ENCODE results near the gene C12orf43.

Gene C12orf43

GRCh38 chr12:120993496-120993895, 22.8 kb downstream of the C12orf43 start:
- H3K4me3 ChIP-seq (replicated peaks in 1 of 2; ENCODE audit: low read depth in 2 of 2, low read length in 2 of 2), result no peak overlapping the region
- DNase-seq (ENCODE audit: low read depth in 2 of 2), result no peak
- no peak for TF ChIP-seq CTCF (IDR thresholded peaks at IDR 0.05; ENCODE audit: low read depth, low read length)

DNA sequence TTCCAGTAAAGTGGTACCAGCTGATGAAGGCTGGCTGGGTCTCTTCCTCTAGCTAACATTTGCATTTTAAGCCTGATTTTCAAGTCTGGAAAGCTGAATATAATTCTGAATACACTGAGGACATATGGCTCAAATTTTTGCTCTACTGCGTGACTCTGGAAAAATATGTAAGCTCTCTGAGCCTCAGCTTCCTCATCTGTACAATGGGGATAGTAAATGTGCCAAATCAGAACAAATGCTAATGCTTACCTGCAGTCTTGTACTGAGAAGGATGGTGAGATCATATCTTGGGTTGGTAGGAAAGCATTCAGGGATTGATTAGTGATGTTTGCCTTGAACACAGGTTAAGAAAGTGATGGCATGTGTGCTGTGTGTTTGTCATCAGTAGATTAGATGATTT, 23.3 kb downstream of the C12orf43 start:
- TF ChIP-seq CTCF (IDR thresholded peaks at IDR 0.05; ENCODE audit: low read depth, low read length), result no peak
- DNase-seq (ENCODE audit: low read depth in 2 of 2), result no peak
- no peak overlapping the region for H3K4me3 ChIP-seq (replicated peaks in 1 of 2; ENCODE audit: low read depth in 2 of 2, low read length in 2 of 2)

- no peak overlapping the region for H3K4me3 ChIP-seq (replicated peaks in 1 of 2; ENCODE audit: low read depth in 2 of 2, low read length in 2 of 2)
- TF ChIP-seq CTCF (IDR thresholded peaks at IDR 0.05; ENCODE audit: low read depth, low read length), result no peak
- no peak for DNase-seq (ENCODE audit: low read depth in 2 of 2)
Measured at GRCh38 chr12:120991965-120992364, 24.3 kb downstream of the C12orf43 start.

- TF ChIP-seq CTCF (IDR thresholded peaks at IDR 0.05; ENCODE audit: low read depth, low read length), result no peak
- no peak for DNase-seq (ENCODE audit: low read depth in 2 of 2)
- H3K4me3 ChIP-seq (replicated peaks in 1 of 2; ENCODE audit: low read depth in 2 of 2, low read length in 2 of 2), result no peak overlapping the region
Measured at GRCh38 chr12:120990487-120991055, 25.7 kb downstream of the C12orf43 start.

DNA sequence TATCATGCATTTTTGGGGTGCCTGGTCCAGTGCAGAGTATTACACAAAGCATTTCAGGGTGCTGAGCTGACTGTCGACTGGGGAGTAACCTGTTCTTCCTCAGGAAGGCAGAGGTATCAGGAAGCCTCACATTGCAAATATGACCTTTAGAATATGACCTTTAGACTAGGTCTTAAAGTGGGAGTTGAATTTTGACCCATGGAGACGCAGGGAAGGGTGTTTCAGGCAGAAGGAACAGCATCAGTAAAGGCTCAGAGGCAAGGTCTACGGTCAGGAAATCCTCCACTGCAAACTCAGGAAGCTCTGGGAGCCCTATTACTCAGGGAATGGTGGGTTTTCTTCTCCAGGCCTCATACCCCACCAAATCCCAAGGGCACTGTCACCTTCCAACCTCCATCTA, 26.6 kb downstream of the C12orf43 start:
- no peak overlapping the region for H3K4me3 ChIP-seq (replicated peaks in 1 of 2; ENCODE audit: low read depth in 2 of 2, low read length in 2 of 2)
- TF ChIP-seq CTCF (IDR thresholded peaks at IDR 0.05; ENCODE audit: low read depth, low read length), result no peak
- no peak for DNase-seq (ENCODE audit: low read depth in 2 of 2)

- DNase-seq (ENCODE audit: low read depth in 2 of 2), result no peak
- no peak overlapping the region for H3K4me3 ChIP-seq (replicated peaks in 1 of 2; ENCODE audit: low read depth in 2 of 2, low read length in 2 of 2)
- no peak for TF ChIP-seq CTCF (IDR thresholded peaks at IDR 0.05; ENCODE audit: low read depth, low read length)
Measured at GRCh38 chr12:120988658-120989057, 27.6 kb downstream of the C12orf43 start.

- TF ChIP-seq CTCF (IDR thresholded peaks at IDR 0.05; ENCODE audit: low read depth, low read length), result no peak
- no peak for DNase-seq (ENCODE audit: low read depth in 2 of 2)
- no peak overlapping the region for H3K4me3 ChIP-seq (replicated peaks in 1 of 2; ENCODE audit: low read depth in 2 of 2, low read length in 2 of 2)
Measured at GRCh38 chr12:120988234-120988633, 28.1 kb downstream of the C12orf43 start.
